ENCODE data around the gene KHDRBS1.

KHDRBS1 gene

DNA sequence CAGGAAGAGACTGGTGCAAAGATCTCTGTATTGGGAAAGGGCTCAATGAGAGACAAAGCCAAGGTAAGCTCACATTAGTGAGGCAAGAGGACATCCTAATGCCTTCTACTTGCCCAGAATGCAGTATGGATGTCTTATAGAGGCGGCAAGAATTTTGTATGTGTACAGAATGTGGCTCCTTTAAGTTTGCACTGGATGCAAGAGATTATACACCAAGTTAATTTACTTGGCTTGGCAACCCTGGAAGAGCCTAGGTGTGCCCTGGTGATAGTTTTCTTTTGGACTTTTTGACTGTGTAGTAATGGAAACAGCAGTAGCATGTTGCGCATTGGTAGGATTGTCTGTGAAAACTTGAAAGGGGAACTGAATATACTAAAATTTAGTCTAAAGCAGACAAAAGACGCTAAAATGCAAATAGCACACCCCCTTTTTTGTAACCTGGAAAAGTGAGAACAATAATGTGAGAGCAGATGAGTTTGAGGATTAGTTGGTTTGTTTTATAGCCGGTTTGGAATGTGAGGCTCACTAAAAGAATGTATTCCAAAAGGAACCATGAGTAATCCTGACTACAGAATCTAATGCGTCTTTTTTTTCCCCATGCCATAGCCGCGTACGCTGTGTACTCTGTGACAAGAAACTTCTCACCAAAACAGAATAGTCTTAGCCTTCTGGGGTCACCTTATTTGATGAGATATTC is 18.1 kb downstream of the KHDRBS1 start:
- TF ChIP-seq, protein P1, sequence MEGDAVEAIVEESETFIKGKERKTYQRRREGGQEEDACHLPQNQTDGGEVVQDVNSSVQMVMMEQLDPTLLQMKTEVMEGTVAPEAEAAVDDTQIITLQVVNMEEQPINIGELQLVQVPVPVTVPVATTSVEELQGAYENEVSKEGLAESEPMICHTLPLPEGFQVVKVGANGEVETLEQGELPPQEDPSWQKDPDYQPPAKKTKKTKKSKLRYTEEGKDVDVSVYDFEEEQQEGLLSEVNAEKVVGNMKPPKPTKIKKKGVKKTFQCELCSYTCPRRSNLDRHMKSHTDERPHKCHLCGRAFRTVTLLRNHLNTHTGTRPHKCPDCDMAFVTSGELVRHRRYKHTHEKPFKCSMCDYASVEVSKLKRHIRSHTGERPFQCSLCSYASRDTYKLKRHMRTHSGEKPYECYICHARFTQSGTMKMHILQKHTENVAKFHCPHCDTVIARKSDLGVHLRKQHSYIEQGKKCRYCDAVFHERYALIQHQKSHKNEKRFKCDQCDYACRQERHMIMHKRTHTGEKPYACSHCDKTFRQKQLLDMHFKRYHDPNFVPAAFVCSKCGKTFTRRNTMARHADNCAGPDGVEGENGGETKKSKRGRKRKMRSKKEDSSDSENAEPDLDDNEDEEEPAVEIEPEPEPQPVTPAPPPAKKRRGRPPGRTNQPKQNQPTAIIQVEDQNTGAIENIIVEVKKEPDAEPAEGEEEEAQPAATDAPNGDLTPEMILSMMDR (conservative IDR thresholded peaks at IDR 0.05; ENCODE audit: low read length), result no peak
- no peak overlapping the region for H3K4me3 ChIP-seq (ENCODE audit: low read length)
- peak; percentile 80 for DNase-seq (ENCODE audit: low read depth)

DNA sequence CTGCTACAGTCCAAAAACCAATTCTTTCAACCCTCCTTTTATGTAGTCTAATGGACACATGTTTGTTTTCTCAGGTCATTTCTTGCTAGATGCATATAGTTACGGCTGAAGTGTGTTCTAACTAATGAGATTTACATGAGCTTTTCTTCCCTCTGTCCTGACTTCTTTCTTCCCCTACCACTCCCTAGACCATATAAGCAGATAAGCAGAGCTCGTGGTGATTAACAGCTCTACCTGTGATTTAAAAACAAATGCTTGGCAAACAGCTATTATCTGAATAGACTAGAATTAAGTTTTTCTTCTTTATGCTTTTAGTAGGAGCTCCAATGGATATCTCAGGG is 18.6 kb downstream of the KHDRBS1 start:
- no peak for DNase-seq (ENCODE audit: low read depth)
- TF ChIP-seq, protein P1 (conservative IDR thresholded peaks at IDR 0.05; ENCODE audit: low read length), result no peak
- H3K4me3 ChIP-seq (ENCODE audit: low read length), result no peak overlapping the region

DNA sequence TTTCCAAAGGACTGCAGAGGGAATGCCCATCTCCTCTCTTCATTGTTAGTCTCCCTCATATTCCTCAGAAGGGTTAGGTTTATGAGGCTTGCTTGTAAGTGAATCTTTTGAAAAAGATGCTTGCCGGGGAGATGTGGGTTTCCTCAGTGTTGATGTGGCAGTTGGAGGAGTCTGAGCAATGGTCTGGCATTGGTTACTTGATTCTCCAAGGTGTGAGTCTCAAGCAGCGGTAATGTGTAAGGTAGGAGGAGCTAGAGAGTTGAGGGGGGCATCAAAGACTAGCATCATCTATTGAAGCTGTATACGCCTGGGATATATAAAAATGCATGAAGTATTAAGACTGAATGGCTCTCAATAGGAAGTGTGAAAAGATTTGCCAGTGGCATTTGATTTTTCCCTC is 21.5 kb downstream of the KHDRBS1 start:
- TF ChIP-seq, protein P1 (conservative IDR thresholded peaks at IDR 0.05; ENCODE audit: low read length), result no peak
- DNase-seq (ENCODE audit: low read depth), result no peak
- no peak overlapping the region for H3K4me3 ChIP-seq (ENCODE audit: low read length)

DNA sequence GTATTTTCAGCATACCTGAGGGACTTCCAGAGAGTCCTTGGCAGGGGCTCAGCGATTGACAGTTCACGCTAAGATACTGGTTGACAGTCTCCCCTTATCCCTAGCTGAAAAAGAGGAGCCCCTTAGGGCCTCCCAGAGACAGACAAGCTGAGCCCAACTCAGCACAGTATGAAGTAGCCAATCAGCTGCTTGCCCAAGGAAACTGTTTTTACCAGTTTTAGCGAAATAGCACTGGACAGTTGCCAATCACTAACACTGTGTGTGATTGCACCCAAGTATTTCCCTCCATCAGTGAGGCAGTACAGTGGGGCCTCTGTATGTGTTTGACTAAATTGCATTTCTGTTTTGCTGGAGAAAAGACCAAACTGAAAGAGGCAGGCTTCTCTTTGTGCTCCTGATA is 27.0 kb downstream of the KHDRBS1 start:
- no peak for DNase-seq (ENCODE audit: low read depth)
- TF ChIP-seq, protein P1 (conservative IDR thresholded peaks at IDR 0.05; ENCODE audit: low read length), result no peak
- no peak overlapping the region for H3K4me3 ChIP-seq (ENCODE audit: low read length)

DNA sequence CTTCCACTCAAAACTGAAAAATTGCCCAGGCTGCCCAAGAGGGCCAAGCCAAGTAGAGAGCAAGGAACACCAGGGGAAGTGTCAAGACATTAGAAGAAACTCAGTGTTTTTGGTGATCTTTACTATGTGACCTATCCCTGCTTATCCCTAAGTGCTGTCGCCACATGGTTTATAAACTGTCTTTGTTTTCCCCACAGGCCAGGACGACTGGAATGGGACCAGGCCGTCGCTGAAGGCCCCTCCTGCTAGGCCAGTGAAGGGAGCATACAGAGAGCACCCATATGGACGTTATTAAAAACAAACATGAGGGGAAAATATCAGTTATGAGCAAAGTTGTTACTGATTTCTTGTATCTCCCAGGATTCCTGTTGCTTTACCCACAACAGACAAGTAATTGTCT is 28.7 kb downstream of the KHDRBS1 start:
- DNase-seq (ENCODE audit: low read depth), result no peak
- TF ChIP-seq, protein P1 (conservative IDR thresholded peaks at IDR 0.05; ENCODE audit: low read length), result no peak
- H3K4me3 ChIP-seq (ENCODE audit: low read length), result no peak overlapping the region

DNA sequence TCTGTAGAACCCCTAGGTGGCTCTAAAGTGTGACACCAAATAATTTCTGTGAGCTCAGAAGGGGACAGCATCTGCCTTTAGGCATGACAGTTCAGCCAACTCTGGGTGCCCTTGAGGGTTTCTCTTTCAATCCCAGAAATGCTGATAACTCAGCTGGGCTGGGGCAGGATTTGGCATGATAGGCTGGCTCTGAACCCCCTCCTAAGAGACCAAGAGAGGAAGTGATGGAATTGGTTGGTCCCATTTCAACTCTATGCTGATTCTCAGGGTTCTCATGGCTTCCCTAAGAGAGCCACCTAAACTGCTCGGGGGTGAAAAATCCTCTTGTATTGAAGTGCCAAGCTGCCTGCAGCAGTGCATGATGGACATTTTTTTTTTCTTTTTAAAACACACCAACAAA is 30.6 kb downstream of the KHDRBS1 start:
- H3K4me3 ChIP-seq (ENCODE audit: low read length), result no peak overlapping the region
- TF ChIP-seq, protein P1 (conservative IDR thresholded peaks at IDR 0.05; ENCODE audit: low read length), result no peak
- DNase-seq (ENCODE audit: low read depth), result no peak

DNA sequence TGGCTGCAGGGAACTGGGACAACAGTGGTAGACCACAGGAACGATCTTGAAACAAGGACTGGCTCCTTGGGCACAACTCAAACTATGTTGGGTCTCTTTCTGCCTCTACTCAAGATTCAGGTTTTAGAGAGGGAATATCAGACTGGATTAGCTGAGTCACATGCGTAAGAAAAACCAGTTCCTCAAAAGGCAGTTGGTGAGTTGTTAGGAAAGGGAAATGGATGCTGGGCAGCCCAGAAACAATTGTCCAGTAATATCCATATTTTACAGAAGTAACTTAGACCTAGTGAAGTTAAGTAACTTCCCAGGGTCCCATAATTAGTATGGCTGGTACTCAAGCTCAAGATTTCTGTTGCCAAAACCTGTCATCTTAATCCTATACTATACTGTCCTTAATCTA is 32.1 kb downstream of the KHDRBS1 start:
- TF ChIP-seq, protein P1 (conservative IDR thresholded peaks at IDR 0.05; ENCODE audit: low read length), result no peak
- H3K4me3 ChIP-seq (ENCODE audit: low read length), result no peak overlapping the region
- DNase-seq (ENCODE audit: low read depth), result no peak

All from AG10803 (cell line).